NCI-H1436 treated with DMSO at 0.1 percent for 48 hours (cell line): ENCODE data around the gene C1QTNF1.
"Not testable (repeated sequence)": the region's sequence is repeated elsewhere in the genome, so short reads cannot be mapped to it uniquely, and the experiment has no call there.

Source experiments
- DNase-seq: peaks from one replicate; lab custom pipeline; 2025; lab: John Stamatoyannopoulos, UW

The C1QTNF1 gene

DNA sequence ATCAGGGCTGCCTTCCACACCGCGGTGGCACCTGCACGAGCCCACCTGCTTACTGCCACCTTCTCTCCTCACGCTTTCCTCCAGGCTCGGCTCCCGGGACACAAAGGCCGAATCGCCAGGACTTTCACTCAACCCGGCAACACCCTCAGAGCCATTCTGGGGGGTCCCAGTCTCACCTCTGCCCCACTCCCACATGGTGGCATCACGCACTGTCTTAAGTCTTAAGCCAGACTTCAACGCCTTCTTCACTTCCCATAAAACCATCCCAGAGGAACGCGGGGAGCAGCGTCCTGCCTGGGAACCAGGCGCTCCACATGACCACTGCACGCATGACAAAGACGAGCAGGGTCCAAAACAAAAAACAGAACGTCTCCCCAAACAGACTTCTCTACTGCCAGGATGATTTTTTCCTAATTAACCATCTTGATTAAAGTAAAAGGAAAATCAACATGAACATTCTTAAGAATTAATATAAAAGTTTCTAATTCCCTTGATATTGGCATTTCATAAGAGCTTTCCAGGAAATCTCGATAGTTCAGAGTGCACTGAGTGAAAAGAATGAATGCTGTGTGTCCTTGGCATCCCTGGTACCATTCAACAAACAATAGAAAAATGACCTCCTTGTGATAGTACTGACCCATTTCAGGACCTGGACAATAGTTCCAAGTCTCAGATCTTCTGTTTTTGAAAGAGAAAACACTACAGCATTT is 17.0 kb upstream of the C1QTNF1 start:
- DNase-seq, result no peak

GRCh38 chr17:79007504-79008381 is 16.2 kb upstream of the C1QTNF1 start:
- DNase-seq, result no peak

GRCh38 chr17:79008666-79009387 is 15.1 kb upstream of the C1QTNF1 start:
- no peak for DNase-seq

GRCh38 chr17:79009397-79010303 is 14.3 kb upstream of the C1QTNF1 start, which contains the start of gene CANT1:
Gene CANT1, minus strand, starts transcription at chr17:79009764. Its CDS starts 12,142 bp downstream, at chr17:78997622.
- DNase-seq, result peak; percentile 15

DNA sequence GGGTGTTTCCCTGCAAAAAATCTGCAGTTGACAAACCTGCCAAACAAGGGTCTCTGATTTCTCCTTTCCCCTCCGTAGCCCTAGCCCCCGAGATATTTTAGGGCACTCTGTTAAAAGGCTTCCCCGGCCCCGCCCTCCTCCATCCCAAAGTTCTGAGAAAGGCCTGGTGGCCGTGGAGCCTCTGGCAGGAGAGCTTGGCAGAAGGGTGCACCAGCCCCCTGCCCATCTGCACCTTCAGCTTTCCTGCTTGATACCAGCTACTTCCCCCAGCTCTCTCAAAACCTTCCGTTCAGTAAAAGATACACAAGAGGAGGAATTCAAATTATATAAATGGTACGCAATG is 13.7 kb upstream of the C1QTNF1 start:
- no peak for DNase-seq

DNA sequence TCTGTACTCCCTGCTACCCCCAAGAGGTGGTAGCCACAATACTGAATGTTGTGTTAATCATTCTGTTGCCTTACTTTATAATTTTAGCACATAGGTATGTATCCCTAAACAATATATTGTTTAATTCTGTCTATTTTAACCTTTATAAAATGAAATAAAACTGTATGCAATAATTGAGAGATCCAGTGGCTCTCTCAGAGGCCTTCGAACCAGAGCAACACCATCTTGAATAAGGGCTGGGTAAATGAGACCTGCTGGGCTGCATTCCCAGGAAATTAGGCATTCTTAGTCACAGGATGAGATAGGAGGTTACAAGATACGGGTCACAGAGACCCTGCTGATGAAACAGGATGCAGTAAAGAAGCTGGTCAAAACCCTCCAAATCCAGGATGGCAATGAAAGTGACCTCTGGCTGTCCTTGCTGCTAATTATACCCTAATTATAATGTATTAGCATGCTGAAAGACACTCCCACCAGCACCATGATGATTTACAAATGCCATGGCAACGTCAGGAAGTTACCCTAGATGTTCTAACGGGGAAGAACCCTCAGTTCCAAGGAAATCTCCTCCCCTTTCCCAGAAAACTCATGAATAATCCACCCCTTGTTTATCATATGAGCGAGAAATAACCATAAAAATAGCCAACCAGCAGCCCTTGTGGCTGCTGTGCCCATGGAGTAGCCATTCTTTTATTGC is 12.4 kb upstream of the C1QTNF1 start:
- no peak for DNase-seq

DNA sequence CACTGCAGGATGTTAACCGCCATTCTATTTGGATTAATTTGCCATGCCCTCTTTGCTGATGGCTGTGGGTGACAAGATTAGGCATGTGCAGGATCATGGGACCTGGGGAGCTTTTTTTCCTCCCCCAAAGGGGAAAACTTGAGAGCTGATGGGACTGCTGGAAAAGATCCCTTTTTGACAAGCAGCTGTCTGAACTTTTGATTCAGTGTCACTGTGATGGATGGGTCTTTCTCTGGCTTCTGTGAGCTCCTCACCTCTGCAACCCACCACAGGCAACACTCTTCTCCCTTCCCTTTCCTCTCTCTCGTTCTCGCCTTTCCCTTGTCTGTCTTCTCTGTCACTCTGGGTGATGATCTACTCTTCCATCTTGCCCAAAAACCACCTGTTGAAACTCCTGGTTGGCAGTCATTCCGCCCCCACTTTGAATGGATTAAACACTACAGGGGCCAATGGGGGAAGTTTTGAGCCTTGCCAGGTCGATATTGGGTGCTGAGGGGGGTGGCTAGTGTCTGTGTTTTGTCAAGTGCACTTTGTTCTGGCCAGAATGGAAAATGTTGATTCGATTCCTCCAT is 11.3 kb upstream of the C1QTNF1 start:
- no peak for DNase-seq

- no peak for DNase-seq
These were observed 9.7 kb upstream of the C1QTNF1 start for GRCh38 chr17:79014158-79014758.

GRCh38 chr17:79017546-79018369 is 6.2 kb upstream of the C1QTNF1 start:
- DNase-seq, result no peak

DNA sequence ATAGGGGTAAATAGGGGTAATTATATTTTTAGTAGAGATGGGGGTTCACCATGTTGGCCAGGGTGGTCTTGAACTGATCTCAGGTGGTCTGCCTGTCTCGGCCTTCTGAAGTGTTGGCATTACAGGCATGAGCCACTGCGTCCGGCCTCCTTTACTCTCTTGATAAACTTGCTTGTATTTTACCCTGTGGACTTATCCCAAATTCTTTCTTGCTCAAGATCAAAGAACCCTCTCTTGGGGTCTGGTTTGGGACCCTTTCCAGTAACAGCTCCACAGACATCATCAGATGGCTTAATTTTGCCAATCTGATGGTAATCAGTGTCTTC is 5.6 kb upstream of the C1QTNF1 start:
- DNase-seq, result no peak

GRCh38 chr17:79019261-79019631 is 4.7 kb upstream of the C1QTNF1 start:
- DNase-seq, result no peak

GRCh38 chr17:79019632-79020584 is 4.1 kb upstream of the C1QTNF1 start:
- DNase-seq, result no peak

DNA sequence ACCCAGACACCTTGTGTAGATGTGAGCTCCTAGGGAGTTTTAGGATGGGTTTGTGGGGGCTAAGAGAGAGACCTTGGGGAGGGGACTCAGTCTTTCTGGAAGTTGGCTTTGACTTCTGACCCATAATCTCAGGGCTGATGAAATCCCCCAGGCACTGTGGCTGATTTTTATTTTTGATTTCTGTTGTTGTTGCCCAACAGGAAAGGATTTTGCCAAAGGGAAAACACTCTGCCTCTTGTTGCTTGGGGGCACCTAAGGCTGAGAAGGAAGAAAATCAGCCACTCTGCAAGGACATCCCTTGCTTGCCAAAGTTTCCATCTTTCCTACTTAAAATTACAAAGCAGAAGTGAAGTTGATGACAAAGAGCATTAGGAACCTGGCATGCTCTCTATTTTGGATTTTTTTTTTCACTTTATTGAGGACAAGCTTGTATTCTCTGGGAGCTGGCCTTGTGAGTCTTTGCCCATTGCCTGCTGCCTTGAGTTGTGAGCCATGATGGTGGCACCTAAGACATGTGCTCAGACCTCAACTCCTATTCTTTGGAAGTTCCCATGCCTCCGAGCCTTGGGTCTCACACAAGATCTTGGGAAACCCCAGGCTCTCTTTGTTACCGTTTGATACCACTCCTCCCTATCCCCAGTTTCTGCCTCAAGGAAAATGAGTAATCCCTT is 3.2 kb upstream of the C1QTNF1 start:
- no peak for DNase-seq

- not testable (repeated sequence) for DNase-seq
These were observed 2.0 kb upstream of the C1QTNF1 start for GRCh38 chr17:79021929-79022328.

DNA sequence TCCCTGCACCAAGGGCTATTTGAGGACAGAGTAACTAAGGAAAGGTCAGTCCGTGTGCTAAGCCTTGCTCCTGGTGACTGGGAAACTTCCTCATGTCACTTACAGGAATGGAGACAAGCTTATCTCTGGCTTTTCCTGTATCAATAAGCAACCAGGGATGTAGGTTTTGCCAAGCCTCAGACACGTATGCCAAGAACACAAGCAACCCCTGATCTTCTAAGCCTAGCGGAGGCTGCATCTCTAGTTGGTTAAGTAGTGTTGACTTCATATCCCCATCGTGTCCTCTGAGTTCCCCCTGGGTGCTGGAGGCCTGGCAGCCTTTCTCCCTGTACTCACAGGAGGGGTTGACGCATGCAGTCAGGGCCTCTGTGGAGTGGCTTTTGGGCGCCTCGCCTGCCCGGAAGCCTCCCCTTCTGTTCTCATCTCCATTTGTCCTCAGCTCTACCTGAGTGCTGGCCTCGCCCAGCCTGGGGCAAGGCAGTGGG is 1.4 kb upstream of the C1QTNF1 start:
- no peak for DNase-seq

DNA sequence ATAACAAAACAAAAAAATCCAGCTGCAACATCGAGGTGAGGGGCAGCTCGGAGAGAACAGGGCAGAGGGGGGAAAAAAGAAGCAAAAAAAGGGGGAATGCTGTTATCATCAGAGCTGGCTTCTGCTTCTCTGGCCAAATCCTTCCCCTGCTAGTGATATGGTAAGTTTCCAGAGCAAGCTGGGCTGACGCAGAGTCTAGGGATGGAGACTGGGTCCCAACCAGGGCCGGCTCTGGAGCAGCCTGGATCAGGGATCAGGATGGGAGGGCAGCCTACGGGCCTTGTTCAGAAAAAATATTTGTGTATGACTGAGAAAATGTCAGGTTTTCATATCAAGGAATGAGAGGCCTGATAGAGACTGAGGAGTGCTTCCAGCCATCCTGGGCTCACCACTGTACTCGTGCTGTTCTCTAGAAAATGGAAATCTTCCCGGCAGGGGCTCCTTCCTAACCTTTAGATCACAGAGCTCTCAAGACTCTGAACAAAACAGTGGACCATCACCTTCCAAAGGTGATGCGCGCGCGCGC is 726 bp upstream of the C1QTNF1 start:
- no peak for DNase-seq
